Activated naive CD4-positive, alpha-beta T cell treated with anti-CD3 and anti-CD28 coated beads, Interleukin-2, amount 50 U/mL, for 72 hours (primary cell): ENCODE results near the gene TMEM134. TPM values are rescaled to one million over a fixed set of nuclear protein-coding genes. Genes with fewer than 3 reads are reported as not detected.
A peak's percentile ranks its signal among the peaks of the same experiment; 100 is the strongest.

ENCODE experiments used
- ATAC-seq, 2 donors: fragments of 150-1000 bp; cut with Tn5 transposase; 2 replicates each; pipeline ENCODE4 v1.10.0; 2021; ENCODE audit warnings: mild to moderate bottlenecking in 2 of 2, moderate library complexity in 2 of 2
- DNase-seq, 2 donors: peaks; one replicate each; pipeline ENCODE4 v3.0.0; 2021 to 2022; ENCODE audit warnings: low spot score in 2 of 2
- H3K27ac Mint-ChIP-seq, 2 donors: one replicate each; pipeline ENCODE4 v1.8.0; 2022; ENCODE audit warnings: mild to moderate bottlenecking in 2 of 2, mixed read lengths in 2 of 2
- H3K36me3 Mint-ChIP-seq, 2 donors: one replicate each; pipeline ENCODE4 v1.8.0; 2022; ENCODE audit warnings: mixed read lengths in 2 of 2
- H3K9me3 Mint-ChIP-seq, 2 donors: one replicate each; pipeline ENCODE4 v1.8.0; 2022; ENCODE audit warnings: mixed read lengths in 2 of 2
- total RNA-seq, 2 donors: library from RNA; stranded (reverse); gene quantifications; one replicate each; pipeline ENCODE4 v1.2.3, GENCODE V29; 2022

Gene TMEM134
- total RNA-seq, 2 donors from 2014 or later: 39.1 to 77.9 TPM

GRCh38 chr11:67413266-67413849, 55.7 kb downstream of the TMEM134 start:
- ATAC-seq: no peak
- no peak for DNase-seq
- Mint-ChIP-seq H3K27ac (peak overlapping the region; percentile 44 to 85), H3K36me3 (peaks cover 0 to 6% of the 10 kb centered on the region in 2 donors), H3K9me3 (no peaks in the 10 kb centered on the region)

- ATAC-seq (no peak), DNase-seq (no peak)
- Mint-ChIP-seq H3K9me3 (no peaks in the 10 kb centered on the region), H3K27ac (peak overlapping the region; percentile 29 to 85), H3K36me3 (peaks cover 0 to 6% of the 10 kb centered on the region in 2 donors)
Observed at GRCh38 chr11:67412495-67413179, 56.4 kb downstream of the TMEM134 start.

GRCh38 chr11:67411785-67412152, 57.3 kb downstream of the TMEM134 start:
- DNase-seq (no peak), ATAC-seq (no peak)
- Mint-ChIP-seq H3K9me3 (no peaks in the 10 kb centered on the region), H3K27ac (peak overlapping the region; percentile 29 to 85), H3K36me3 (peaks cover 8 to 14% of the 10 kb centered on the region in 2 donors)

Other genes starting within 250 kb of the TMEM134 start
- gene GRK2, start 202.8 kb downstream of the TMEM134 start, total RNA-seq: 100 to 1,000 TPM; 289 to 376 TPM
- 100 to 1,000 TPM in 1 of 2 donors, 10 to 100 TPM in 1; 76.0 to 213 TPM for gene ANKRD13D, start 179.9 kb downstream of the TMEM134 start, total RNA-seq
- 10 to 100 TPM; 11.6 to 16.5 TPM for gene SSH3, start 165.7 kb downstream of the TMEM134 start, total RNA-seq
- gene POLD4, start 115.7 kb downstream of the TMEM134 start, total RNA-seq: 10 to 100 TPM; 49.9 to 57.2 TPM
- under 1 TPM in 1 of 2 donors, not detected in 1; 0.89 TPM for gene CLCF1, start 95.7 kb downstream of the TMEM134 start, total RNA-seq
- 10 to 100 TPM; 35.6 to 53.7 TPM for gene RAD9A, start 77.3 kb downstream of the TMEM134 start, total RNA-seq
- 100 to 1,000 TPM; 238 to 253 TPM for gene PPP1CA, start 67.4 kb downstream of the TMEM134 start, total RNA-seq
- gene TBC1D10C, start 65.2 kb downstream of the TMEM134 start, total RNA-seq: 100 to 1,000 TPM; 135 to 155 TPM
- 1 to 10 TPM; 1.4 to 4.5 TPM for gene CARNS1, start 53.6 kb downstream of the TMEM134 start, total RNA-seq
- gene RPS6KB2, start 40.8 kb downstream of the TMEM134 start, total RNA-seq: 10 to 100 TPM; 64.3 to 68.8 TPM
- 100 to 1,000 TPM in 1 of 2 donors, 10 to 100 TPM in 1; 65.2 to 131 TPM for gene PTPRCAP, start 31.6 kb downstream of the TMEM134 start, total RNA-seq
- gene CORO1B, start 25.8 kb downstream of the TMEM134 start, total RNA-seq: 100 to 1,000 TPM; 293 to 428 TPM
- gene GPR152, start 16.5 kb downstream of the TMEM134 start, total RNA-seq: not detected
- 1 to 10 TPM; 1.7 to 2.8 TPM for gene CABP4, start 13.9 kb downstream of the TMEM134 start, total RNA-seq
- gene AIP, start 13.8 kb upstream of the TMEM134 start, total RNA-seq: 100 to 1,000 TPM; 151 to 207 TPM
- 100 to 1,000 TPM; 102 to 122 TPM for gene PITPNM1, start 36.1 kb upstream of the TMEM134 start, total RNA-seq
- gene CDK2AP2, start 38.9 kb upstream of the TMEM134 start, total RNA-seq: 10 to 100 TPM; 72.4 to 85.2 TPM
- gene CABP2, start 54.2 kb upstream of the TMEM134 start, total RNA-seq: not detected
- gene GSTP1, start 114.6 kb upstream of the TMEM134 start, total RNA-seq: 100 to 1,000 TPM; 247 to 466 TPM
- 100 to 1,000 TPM; 237 to 286 TPM for gene NDUFV1, start 137.7 kb upstream of the TMEM134 start, total RNA-seq
- gene NUDT8, start 160.7 kb upstream of the TMEM134 start, total RNA-seq: 10 to 100 TPM; 27.6 to 37.3 TPM
- gene TBX10, start 170.5 kb upstream of the TMEM134 start, total RNA-seq: not detected
- gene ACY3, start 181.5 kb upstream of the TMEM134 start, total RNA-seq: under 1 TPM in 1 of 2 donors, not detected in 1; 0.18 TPM
- gene ALDH3B2, start 205.4 kb upstream of the TMEM134 start, total RNA-seq: not detected